Panc1 (cell line): Measurements from ENCODE around the gene GSTA5.
"Not testable (repeated sequence)": the region's sequence is repeated elsewhere in the genome, so short reads cannot be mapped to it uniquely, and the experiment has no call there.

Source experiments
- CTCF ChIP-seq: fragments of 450-650 bp; IDR thresholded peaks from 2 replicates; pipeline ENCODE4 v1.5.1; 2017; ENCODE audit warnings: mild to moderate bottlenecking
- POLR2AphosphoS5 ChIP-seq: IDR thresholded peaks from 2 replicates; pipeline ENCODE4 v1.6.1; 2012; ENCODE audit warnings: mild to moderate bottlenecking, low read depth, low read length, moderate library complexity
- SIN3A ChIP-seq: IDR thresholded peaks from 2 replicates; pipeline ENCODE4 v1.6.1; 2012; ENCODE audit warnings: low read depth, mild to moderate bottlenecking, low read length, moderate library complexity, borderline replicate concordance; ENCODE audit not compliant: insufficient read depth
- TCF7L2 ChIP-seq: IDR thresholded peaks from 2 replicates; pipeline ENCODE4 v1.6.1; 2011; ENCODE audit warnings: mild to moderate bottlenecking, low read depth, low read length, inconsistent platforms
- TF ChIP-seq, protein P1 (sequence below), 2 experiments: IDR thresholded peaks; 2 replicates each; pipeline ENCODE4 v1.6.1; 2011 to 2012; ENCODE audit warnings: low read depth in 2 of 2, control low read depth in 1 of 2, low read length in 1 of 2, mild to moderate bottlenecking in 1 of 2, moderate library complexity in 1 of 2; ENCODE audit not compliant: insufficient read depth in 1 of 2

DNA sequence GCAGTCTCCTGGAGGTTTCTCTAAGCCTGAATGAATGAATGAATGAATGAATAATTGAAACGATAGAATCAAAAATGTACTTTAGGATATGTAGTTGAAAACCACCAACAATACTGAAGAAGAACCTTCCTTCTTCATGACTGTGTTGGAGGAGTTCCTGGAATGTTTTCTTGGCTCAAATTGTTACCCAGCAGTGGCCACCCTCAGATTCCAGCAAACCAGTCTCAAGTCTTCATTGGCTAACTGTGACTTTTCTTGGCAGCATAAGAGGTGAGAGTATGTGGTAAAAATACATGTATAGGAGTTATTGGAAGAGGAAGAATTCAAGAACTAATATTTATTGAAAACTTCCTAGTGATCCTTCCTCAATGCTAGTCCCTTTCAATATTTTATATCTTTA lies 41.3 kb downstream of the GSTA5 start:
- TF ChIP-seq SIN3A, CTCF, POLR2AphosphoS5, TCF7L2: not testable (repeated sequence)
- TF ChIP-seq, protein P1, sequence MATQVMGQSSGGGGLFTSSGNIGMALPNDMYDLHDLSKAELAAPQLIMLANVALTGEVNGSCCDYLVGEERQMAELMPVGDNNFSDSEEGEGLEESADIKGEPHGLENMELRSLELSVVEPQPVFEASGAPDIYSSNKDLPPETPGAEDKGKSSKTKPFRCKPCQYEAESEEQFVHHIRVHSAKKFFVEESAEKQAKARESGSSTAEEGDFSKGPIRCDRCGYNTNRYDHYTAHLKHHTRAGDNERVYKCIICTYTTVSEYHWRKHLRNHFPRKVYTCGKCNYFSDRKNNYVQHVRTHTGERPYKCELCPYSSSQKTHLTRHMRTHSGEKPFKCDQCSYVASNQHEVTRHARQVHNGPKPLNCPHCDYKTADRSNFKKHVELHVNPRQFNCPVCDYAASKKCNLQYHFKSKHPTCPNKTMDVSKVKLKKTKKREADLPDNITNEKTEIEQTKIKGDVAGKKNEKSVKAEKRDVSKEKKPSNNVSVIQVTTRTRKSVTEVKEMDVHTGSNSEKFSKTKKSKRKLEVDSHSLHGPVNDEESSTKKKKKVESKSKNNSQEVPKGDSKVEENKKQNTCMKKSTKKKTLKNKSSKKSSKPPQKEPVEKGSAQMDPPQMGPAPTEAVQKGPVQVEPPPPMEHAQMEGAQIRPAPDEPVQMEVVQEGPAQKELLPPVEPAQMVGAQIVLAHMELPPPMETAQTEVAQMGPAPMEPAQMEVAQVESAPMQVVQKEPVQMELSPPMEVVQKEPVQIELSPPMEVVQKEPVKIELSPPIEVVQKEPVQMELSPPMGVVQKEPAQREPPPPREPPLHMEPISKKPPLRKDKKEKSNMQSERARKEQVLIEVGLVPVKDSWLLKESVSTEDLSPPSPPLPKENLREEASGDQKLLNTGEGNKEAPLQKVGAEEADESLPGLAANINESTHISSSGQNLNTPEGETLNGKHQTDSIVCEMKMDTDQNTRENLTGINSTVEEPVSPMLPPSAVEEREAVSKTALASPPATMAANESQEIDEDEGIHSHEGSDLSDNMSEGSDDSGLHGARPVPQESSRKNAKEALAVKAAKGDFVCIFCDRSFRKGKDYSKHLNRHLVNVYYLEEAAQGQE (IDR thresholded peaks at IDR 0.05; ENCODE audit: insufficient read depth in 1 of 2, low read depth in 2 of 2, low read length in 1 of 2) = not testable (repeated sequence)
